PFSK-1 (cell line): ENCODE measurements around the gene HINFP.

Experiments
- FOXP2 ChIP-seq: optimal IDR thresholded peaks from 2 replicates; pipeline ENCODE3; 2011; ENCODE audit warnings: borderline replicate concordance, control low read depth, inconsistent platforms; ENCODE audit not compliant: insufficient read depth; ENCODE audit errors: extremely low read length, extremely low read depth
- POLR2AphosphoS5 ChIP-seq: IDR thresholded peaks from 2 replicates; pipeline ENCODE4 v1.6.1; 2012; ENCODE audit warnings: low read depth, mild to moderate bottlenecking, control low read depth, low read length, moderate library complexity
- REST ChIP-seq, 2 experiments: IDR thresholded peaks; 2 replicates each; pipeline versions ENCODE4 v1.6.1 to v1.8.0; 2011 to 2012; ENCODE audit warnings: low read depth in 2 of 2, low read length in 2 of 2, control low read depth in 1 of 2, inconsistent platforms in 1 of 2, mild to moderate bottlenecking in 1 of 2, moderate library complexity in 1 of 2; ENCODE audit not compliant: insufficient read depth in 1 of 2
- SIN3A ChIP-seq: IDR thresholded peaks from 2 replicates; pipeline ENCODE4 v1.6.1; 2012; ENCODE audit warnings: mild to moderate bottlenecking, low read length, moderate library complexity, borderline replicate concordance; ENCODE audit not compliant: insufficient read depth
- TAF1 ChIP-seq: IDR thresholded peaks from 2 replicates; pipeline ENCODE4 v1.6.1; 2012; ENCODE audit warnings: low read length, control low read depth, borderline replicate concordance; ENCODE audit not compliant: insufficient read depth

The HINFP gene

GRCh38 chr11:119099711-119100110 is 21.7 kb upstream of the HINFP start:
- no peak for TF ChIP-seq TAF1
- no peak for TF ChIP-seq FOXP2
- no peak for TF ChIP-seq REST (IDR thresholded peaks at IDR 0.05; ENCODE audit: insufficient read depth in 1 of 2, low read depth in 2 of 2, low read length in 2 of 2)
- no peak for TF ChIP-seq SIN3A
- TF ChIP-seq POLR2AphosphoS5, result no peak

GRCh38 chr11:119100246-119100970 is 21.0 kb upstream of the HINFP start:
- no peak for TF ChIP-seq FOXP2
- TF ChIP-seq POLR2AphosphoS5, result no peak
- TF ChIP-seq REST (IDR thresholded peaks at IDR 0.05; ENCODE audit: insufficient read depth in 1 of 2, low read depth in 2 of 2, low read length in 2 of 2), result no peak
- no peak for TF ChIP-seq TAF1
- TF ChIP-seq SIN3A, result no peak

DNA sequence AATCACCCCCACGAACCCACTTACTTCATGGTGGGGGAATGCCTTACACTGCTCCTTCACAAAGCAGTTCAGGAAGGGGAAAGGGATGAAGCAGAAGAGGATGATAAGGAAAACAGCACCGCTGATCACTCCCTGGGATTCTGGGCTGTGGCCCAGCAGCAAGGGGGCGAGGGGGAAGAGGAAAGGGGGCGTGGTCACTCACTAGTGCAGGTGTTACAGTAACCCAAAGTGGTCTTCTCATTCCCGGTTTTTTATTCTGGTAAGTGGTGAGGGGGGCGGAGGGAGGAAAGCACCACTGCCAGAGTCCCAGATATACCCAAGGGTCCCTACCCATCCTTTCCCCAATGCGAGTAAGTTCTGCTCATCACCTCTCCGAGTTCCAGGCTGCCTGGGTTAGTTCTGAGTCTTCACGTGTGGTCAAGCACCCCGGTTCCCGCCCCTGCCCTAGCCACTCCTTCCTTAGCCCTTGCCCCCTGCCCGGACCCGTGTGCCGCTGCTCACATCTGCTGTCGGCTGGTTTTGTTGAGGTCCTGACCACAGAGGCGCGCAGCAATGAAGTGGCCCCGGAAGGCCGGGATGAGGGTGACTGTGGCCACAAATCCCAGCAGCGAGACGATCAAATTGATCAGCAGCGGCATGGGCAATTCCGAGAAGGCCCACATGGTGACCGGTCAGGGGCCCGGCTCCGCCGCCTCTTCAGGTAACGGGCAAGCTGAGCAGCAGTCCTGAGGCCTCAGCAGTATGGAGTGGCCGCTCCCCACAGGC is 20.2 kb upstream of the HINFP start:
- TF ChIP-seq TAF1 (no peak), SIN3A (peak; percentile 90; the same call in 1 of the 2 replicates)

GRCh38 chr11:119101759-119102423 is 19.5 kb upstream of the HINFP start, which contains the start of gene DPAGT1:
Gene DPAGT1 (minus strand): TSS chr11:119101853. CDS start chr11:119101655, 198 bp downstream.
- peak; percentile 79; the same call in 1 of the 2 replicates for TF ChIP-seq SIN3A
- peak in 1 of 2 experiments; percentile 49; a peak in 1 of 4 replicates for TF ChIP-seq REST (IDR thresholded peaks at IDR 0.05; ENCODE audit: insufficient read depth in 1 of 2, low read depth in 2 of 2, low read length in 2 of 2)
- peak; percentile 35; the same call in 1 of the 2 replicates for TF ChIP-seq TAF1
- TF ChIP-seq POLR2AphosphoS5, result 0 out of 2 replicates have a peak, but pooled peaks have one; percentile 23
- peak; percentile 94 for TF ChIP-seq FOXP2

- TF ChIP-seq FOXP2, result no peak
- no peak for TF ChIP-seq POLR2AphosphoS5
- no peak for TF ChIP-seq REST (IDR thresholded peaks at IDR 0.05; ENCODE audit: insufficient read depth in 1 of 2, low read depth in 2 of 2, low read length in 2 of 2)
- TF ChIP-seq TAF1, result no peak
- no peak for TF ChIP-seq SIN3A
Observed at GRCh38 chr11:119103793-119104192, 17.6 kb upstream of the HINFP start.
